ENCODE data around the gene MCM7. TPM values are rescaled to one million over a fixed set of nuclear protein-coding genes. Genes with fewer than 3 reads are reported as not detected.
A peak's percentile ranks its signal among the peaks of the same experiment; 100 is the strongest.

MCM7 gene
- total RNA-seq, 1 donor from 2014 or later = 196 TPM

- H3K9me3 Mint-ChIP-seq (ENCODE audit: unreplicated experiment) = peaks cover 36% of the 10 kb centered on the region
- peaks cover 44% of the 10 kb centered on the region for H3K36me3 Mint-ChIP-seq (ENCODE audit: unreplicated experiment)
- H3K4me3 Mint-ChIP-seq (ENCODE audit: unreplicated experiment) = no peak overlapping the region
- no peak for DNase-seq
- peaks cover 16% of the 10 kb centered on the region for H3K27me3 Mint-ChIP-seq (ENCODE audit: unreplicated experiment)
- H3K27ac Mint-ChIP-seq (ENCODE audit: unreplicated experiment) = no peak overlapping the region
- no peaks in the 10 kb centered on the region for H3K4me1 Mint-ChIP-seq (ENCODE audit: low read depth, unreplicated experiment)
- TF ChIP-seq, protein P1, sequence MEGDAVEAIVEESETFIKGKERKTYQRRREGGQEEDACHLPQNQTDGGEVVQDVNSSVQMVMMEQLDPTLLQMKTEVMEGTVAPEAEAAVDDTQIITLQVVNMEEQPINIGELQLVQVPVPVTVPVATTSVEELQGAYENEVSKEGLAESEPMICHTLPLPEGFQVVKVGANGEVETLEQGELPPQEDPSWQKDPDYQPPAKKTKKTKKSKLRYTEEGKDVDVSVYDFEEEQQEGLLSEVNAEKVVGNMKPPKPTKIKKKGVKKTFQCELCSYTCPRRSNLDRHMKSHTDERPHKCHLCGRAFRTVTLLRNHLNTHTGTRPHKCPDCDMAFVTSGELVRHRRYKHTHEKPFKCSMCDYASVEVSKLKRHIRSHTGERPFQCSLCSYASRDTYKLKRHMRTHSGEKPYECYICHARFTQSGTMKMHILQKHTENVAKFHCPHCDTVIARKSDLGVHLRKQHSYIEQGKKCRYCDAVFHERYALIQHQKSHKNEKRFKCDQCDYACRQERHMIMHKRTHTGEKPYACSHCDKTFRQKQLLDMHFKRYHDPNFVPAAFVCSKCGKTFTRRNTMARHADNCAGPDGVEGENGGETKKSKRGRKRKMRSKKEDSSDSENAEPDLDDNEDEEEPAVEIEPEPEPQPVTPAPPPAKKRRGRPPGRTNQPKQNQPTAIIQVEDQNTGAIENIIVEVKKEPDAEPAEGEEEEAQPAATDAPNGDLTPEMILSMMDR (IDR thresholded peaks at IDR 0.05; ENCODE audit: partially characterized antibody, unreplicated experiment) = no peak
Measured at GRCh38 chr7:100069991-100070390, 31.2 kb downstream of the MCM7 start.

DNA sequence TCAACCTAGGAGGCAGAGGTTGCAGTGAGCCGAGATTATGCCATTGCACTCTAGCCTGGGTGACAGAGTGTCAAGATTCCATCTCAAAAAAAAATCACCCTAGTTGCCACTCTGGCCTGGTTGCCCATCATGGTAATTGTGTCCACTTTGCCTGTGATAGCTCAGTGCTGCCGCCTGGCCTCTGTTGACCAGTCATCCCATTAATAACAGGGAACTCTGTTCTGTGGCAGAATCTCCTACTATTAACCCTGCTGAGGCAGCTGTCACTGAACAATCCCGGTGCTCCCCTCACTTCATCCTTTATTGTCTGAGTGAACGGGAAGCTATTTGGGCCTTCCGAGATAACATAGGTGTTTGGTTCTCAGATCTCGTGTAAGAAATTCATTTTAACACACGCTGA, 34.2 kb downstream of the MCM7 start:
- no peak for DNase-seq
- no peak overlapping the region for H3K4me3 Mint-ChIP-seq (ENCODE audit: unreplicated experiment)

GRCh38 chr7:100065452-100066186, 35.6 kb downstream of the MCM7 start:
- H3K27me3 Mint-ChIP-seq (ENCODE audit: unreplicated experiment) = peaks cover 11% of the 10 kb centered on the region
- H3K9me3 Mint-ChIP-seq (ENCODE audit: unreplicated experiment) = peaks cover 13% of the 10 kb centered on the region
- H3K4me3 Mint-ChIP-seq (ENCODE audit: unreplicated experiment) = no peak overlapping the region
- DNase-seq = no peak
- peaks cover 20% of the 10 kb centered on the region for H3K36me3 Mint-ChIP-seq (ENCODE audit: unreplicated experiment)
- peaks cover 5% of the 10 kb centered on the region for H3K4me1 Mint-ChIP-seq (ENCODE audit: low read depth, unreplicated experiment)
- peak overlapping the region; percentile 17 for H3K27ac Mint-ChIP-seq (ENCODE audit: unreplicated experiment)
- TF ChIP-seq, protein P1 (IDR thresholded peaks at IDR 0.05; ENCODE audit: partially characterized antibody, unreplicated experiment) = no peak

More for the DNA sequence above, 34.2 kb downstream of the MCM7 start:
- Mint-ChIP-seq H3K4me1 (ENCODE audit: low read depth, unreplicated experiment) (no peaks in the 10 kb centered on the region), H3K27me3 (ENCODE audit: unreplicated experiment) (peaks cover 12% of the 10 kb centered on the region), H3K36me3 (ENCODE audit: unreplicated experiment) (peaks cover 33% of the 10 kb centered on the region), H3K9me3 (ENCODE audit: unreplicated experiment) (peaks cover 25% of the 10 kb centered on the region), H3K27ac (ENCODE audit: unreplicated experiment) (no peak overlapping the region)
- TF ChIP-seq, protein P1 (IDR thresholded peaks at IDR 0.05; ENCODE audit: partially characterized antibody, unreplicated experiment) = no peak

GRCh38 chr7:100064162-100064561, 37.0 kb downstream of the MCM7 start:
- Mint-ChIP-seq H3K4me3 (ENCODE audit: unreplicated experiment) (no peak overlapping the region), H3K4me1 (ENCODE audit: low read depth, unreplicated experiment) (peaks cover 5% of the 10 kb centered on the region), H3K27me3 (ENCODE audit: unreplicated experiment) (peaks cover 7% of the 10 kb centered on the region), H3K27ac (ENCODE audit: unreplicated experiment) (no peak overlapping the region), H3K36me3 (ENCODE audit: unreplicated experiment) (peaks cover 16% of the 10 kb centered on the region), H3K9me3 (ENCODE audit: unreplicated experiment) (peaks cover 5% of the 10 kb centered on the region)
- no peak for DNase-seq
- TF ChIP-seq, protein P1 (IDR thresholded peaks at IDR 0.05; ENCODE audit: partially characterized antibody, unreplicated experiment) = no peak

- Mint-ChIP-seq H3K4me3 (ENCODE audit: unreplicated experiment) (no peak overlapping the region), H3K27ac (ENCODE audit: unreplicated experiment) (no peak overlapping the region), H3K4me1 (ENCODE audit: low read depth, unreplicated experiment) (peaks cover 5% of the 10 kb centered on the region), H3K9me3 (ENCODE audit: unreplicated experiment) (peaks cover 5% of the 10 kb centered on the region), H3K36me3 (ENCODE audit: unreplicated experiment) (peaks cover 16% of the 10 kb centered on the region), H3K27me3 (ENCODE audit: unreplicated experiment) (peaks cover 7% of the 10 kb centered on the region)
- DNase-seq = no peak
- TF ChIP-seq, protein P1 (IDR thresholded peaks at IDR 0.05; ENCODE audit: partially characterized antibody, unreplicated experiment) = no peak
Measured at GRCh38 chr7:100063376-100063775, 37.8 kb downstream of the MCM7 start.
